DOHH2 (cell line): ENCODE data around the gene CDK5RAP3.

ENCODE experiments used
- CTCF ChIP-seq: fragments of 200-600 bp; sonication (generic); IDR thresholded peaks from one replicate; pipeline ENCODE4 v1.5.1; 2014; ENCODE audit warnings: antibody characterized with exemption, mild to moderate bottlenecking, low read depth, low read length; ENCODE audit not compliant: poor library complexity, severe bottlenecking
- EZH2phosphoT487 ChIP-seq: fragments of 200-600 bp; sonication (generic); IDR thresholded peaks from 2 replicates; pipeline ENCODE4 v1.6.1; 2017; ENCODE audit warnings: borderline replicate concordance, mild to moderate bottlenecking, antibody characterized with exemption, low read length, moderate library complexity, mixed read lengths

- TF ChIP-seq CTCF, result no peak
- TF ChIP-seq EZH2phosphoT487, result no peak
These were observed 32.1 kb downstream of the CDK5RAP3 start for GRCh38 chr17:48002916-48003416.
